GM21619 (cell line): ENCODE results near the gene DOK5.
"Not testable (repeated sequence)": the region's sequence is repeated elsewhere in the genome, so short reads cannot be mapped to it uniquely, and the experiment has no call there.

Source experiments
- ATAC-seq: cut with Tn5 transposase; IDR thresholded peaks from one replicate; pipeline ENCODE4 v1.9.1; 2021; ENCODE audit not compliant: unreplicated experiment

The DOK5 gene

GRCh38 chr20:54469952-54470351, 5.4 kb upstream of the DOK5 start:
- no peak for ATAC-seq

- ATAC-seq = no peak
Observed at GRCh38 chr20:54470697-54471096, 4.7 kb upstream of the DOK5 start.

GRCh38 chr20:54472607-54473006, 2.8 kb upstream of the DOK5 start:
- ATAC-seq = no peak

- ATAC-seq = no peak
Observed at GRCh38 chr20:54473340-54473739, 2.1 kb upstream of the DOK5 start.

- no peak for ATAC-seq
Observed at GRCh38 chr20:54474046-54474445, 1.3 kb upstream of the DOK5 start.

GRCh38 chr20:54474866-54475265, 527 bp upstream of the DOK5 start:
- no peak for ATAC-seq

GRCh38 chr20:54476169-54477009, 996 bp downstream of the DOK5 start:
- no peak for ATAC-seq

- ATAC-seq = no peak
Observed at GRCh38 chr20:54477191-54477955, 2.0 kb downstream of the DOK5 start.

- peak; percentile 69 for ATAC-seq
Observed at GRCh38 chr20:54479138-54479906, 3.9 kb downstream of the DOK5 start.

GRCh38 chr20:54479937-54480336, 4.5 kb downstream of the DOK5 start:
- ATAC-seq = not testable (repeated sequence)

GRCh38 chr20:54481442-54481841, 6.0 kb downstream of the DOK5 start:
- no peak for ATAC-seq

- ATAC-seq = no peak
Observed at GRCh38 chr20:54485631-54486030, 10.2 kb downstream of the DOK5 start.

GRCh38 chr20:54486585-54486984, 11.2 kb downstream of the DOK5 start:
- no peak for ATAC-seq

- no peak for ATAC-seq
Observed at GRCh38 chr20:54488442-54488841, 13.0 kb downstream of the DOK5 start.

- ATAC-seq = no peak
Observed at GRCh38 chr20:54491506-54491905, 16.1 kb downstream of the DOK5 start.

- no peak for ATAC-seq
Observed at GRCh38 chr20:54494303-54495006, 19.1 kb downstream of the DOK5 start.

- no peak for ATAC-seq
Observed at GRCh38 chr20:54497931-54498718, 22.7 kb downstream of the DOK5 start.

GRCh38 chr20:54499111-54499510, 23.7 kb downstream of the DOK5 start:
- ATAC-seq = no peak

GRCh38 chr20:54502179-54502578, 26.8 kb downstream of the DOK5 start:
- no peak for ATAC-seq

- ATAC-seq = no peak
Observed at GRCh38 chr20:54506643-54507042, 31.2 kb downstream of the DOK5 start.
